ENCODE measurements around the gene SYNE3.

GRCh38 chr14:95478309-95478708, 38.1 kb downstream of the SYNE3 start:
- TF ChIP-seq EZH2 (IDR thresholded peaks at IDR 0.05; ENCODE audit: low read length, unreplicated experiment) (no peak), CTCF (conservative IDR thresholded peaks at IDR 0.05; ENCODE audit: low read depth, low read length) (no peak), EZH2phosphoT487 (IDR thresholded peaks at IDR 0.05; ENCODE audit: borderline replicate concordance, low read length) (no peak)
